ENCODE measurements around the gene CTNNA2. TPM values are rescaled to one million over a fixed set of nuclear protein-coding genes. Genes with fewer than 3 reads are reported as not detected.

CTNNA2 gene
- total and polyA plus RNA-seq, 12 donors = 0.09 to 0.57 (median 0.15) TPM; not detected in 9

DNA sequence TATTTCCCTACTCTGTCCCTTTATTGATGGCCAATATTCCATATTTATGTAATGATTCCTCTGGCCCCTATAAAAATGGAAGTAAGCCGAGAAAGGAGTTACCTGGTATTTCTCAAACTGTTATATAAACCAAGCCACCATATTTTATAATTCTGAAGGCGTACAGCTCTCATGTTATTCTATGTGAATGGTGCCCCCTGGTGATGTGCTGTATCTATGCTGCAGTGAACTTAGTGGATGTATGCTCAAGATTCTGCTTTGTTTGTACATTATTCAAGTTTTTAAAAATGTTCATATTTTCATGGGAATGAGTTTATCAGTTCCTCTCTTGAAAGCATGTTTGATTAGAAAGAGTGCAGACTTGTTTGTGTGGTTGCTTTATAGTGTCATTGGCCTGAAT lies 986.2 kb downstream of the CTNNA2 start:
- ATAC-seq (peak in 6 of 8 donors; percentile 57 to 76 (median 68)), DNase-seq (peak in 1 of 2 donors; percentile 51)
- no peaks in the 10 kb centered on the region for H3K4me1 ChIP-seq

DNA sequence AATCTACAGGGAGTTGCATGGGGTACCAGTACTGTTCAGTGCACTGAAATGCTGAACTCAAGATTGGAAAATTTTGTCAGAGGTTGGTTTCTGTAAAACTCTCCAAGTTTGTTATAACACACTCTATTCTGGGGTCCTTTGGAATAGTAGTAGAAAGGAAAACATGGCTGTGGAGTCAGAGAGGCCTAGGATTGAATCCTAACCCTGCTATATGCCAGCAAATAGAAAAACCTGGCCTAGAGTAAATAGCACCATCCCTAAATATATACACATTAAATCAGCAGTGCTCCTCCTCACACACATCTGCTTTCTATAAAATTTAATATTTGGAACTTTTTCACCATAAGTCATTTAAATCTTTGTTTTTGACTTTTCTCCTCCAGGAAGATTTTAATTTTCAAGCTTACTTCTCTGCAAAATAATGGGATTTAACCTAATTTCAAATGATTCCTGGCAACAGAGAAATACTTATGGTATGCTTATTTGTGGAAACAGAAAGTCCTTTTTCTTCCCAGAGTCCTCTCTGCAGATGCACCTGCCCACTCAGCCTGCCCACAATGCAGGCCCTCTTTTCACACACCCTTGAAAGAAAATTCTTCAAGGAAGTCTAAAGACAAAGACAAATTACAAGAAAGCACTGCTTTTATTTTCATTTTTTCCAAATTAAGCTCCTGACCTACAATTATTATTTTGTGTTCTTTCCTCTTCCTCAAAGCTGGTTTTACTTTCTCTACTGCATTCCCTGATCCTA lies 989.2 kb downstream of the CTNNA2 start:
- no peaks in the 10 kb centered on the region for H3K4me1 ChIP-seq
- no peak overlapping the region for H3K4me3 ChIP-seq
- no peaks in the 10 kb centered on the region for H3K9me3 ChIP-seq
- H3K27me3 ChIP-seq = no peaks in the 10 kb centered on the region
- intact Hi-C loops (cut with DNase I) = loop anchor here in 3 of 10 donors (2.0 to 5.0 kb wide), 2 partner anchors 175 to 430 kb away; no protein-coding TSS in a partner anchor
- ATAC-seq (no peak), DNase-seq (no peak)
- H3K36me3 ChIP-seq = no peaks in the 10 kb centered on the region
- no peak overlapping the region for H3K27ac ChIP-seq
- TF ChIP-seq, protein P1, sequence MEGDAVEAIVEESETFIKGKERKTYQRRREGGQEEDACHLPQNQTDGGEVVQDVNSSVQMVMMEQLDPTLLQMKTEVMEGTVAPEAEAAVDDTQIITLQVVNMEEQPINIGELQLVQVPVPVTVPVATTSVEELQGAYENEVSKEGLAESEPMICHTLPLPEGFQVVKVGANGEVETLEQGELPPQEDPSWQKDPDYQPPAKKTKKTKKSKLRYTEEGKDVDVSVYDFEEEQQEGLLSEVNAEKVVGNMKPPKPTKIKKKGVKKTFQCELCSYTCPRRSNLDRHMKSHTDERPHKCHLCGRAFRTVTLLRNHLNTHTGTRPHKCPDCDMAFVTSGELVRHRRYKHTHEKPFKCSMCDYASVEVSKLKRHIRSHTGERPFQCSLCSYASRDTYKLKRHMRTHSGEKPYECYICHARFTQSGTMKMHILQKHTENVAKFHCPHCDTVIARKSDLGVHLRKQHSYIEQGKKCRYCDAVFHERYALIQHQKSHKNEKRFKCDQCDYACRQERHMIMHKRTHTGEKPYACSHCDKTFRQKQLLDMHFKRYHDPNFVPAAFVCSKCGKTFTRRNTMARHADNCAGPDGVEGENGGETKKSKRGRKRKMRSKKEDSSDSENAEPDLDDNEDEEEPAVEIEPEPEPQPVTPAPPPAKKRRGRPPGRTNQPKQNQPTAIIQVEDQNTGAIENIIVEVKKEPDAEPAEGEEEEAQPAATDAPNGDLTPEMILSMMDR (IDR thresholded peaks at IDR 0.05) = no peak

More for the DNA sequence above, 986.2 kb downstream of the CTNNA2 start:
- Histone ChIP-seq H3K27ac (no peak overlapping the region), H3K9me3 (no peaks in the 10 kb centered on the region), H3K36me3 (no peaks in the 10 kb centered on the region), H3K27me3 (no peaks in the 10 kb centered on the region), H3K4me3 (no peak overlapping the region)
- 18 to 20% methylated on average over 2 of the region's 2 CpGs for WGBS, 2 donors
- TF ChIP-seq, protein P1 (IDR thresholded peaks at IDR 0.05) = peak; percentile 33 to 83 (median 68)
- intact Hi-C loops (cut with DNase I) = loop anchor here (1.0 to 10.0 kb wide), 7 partner anchors 167 to 564 kb away; no protein-coding TSS in a partner anchor

DNA sequence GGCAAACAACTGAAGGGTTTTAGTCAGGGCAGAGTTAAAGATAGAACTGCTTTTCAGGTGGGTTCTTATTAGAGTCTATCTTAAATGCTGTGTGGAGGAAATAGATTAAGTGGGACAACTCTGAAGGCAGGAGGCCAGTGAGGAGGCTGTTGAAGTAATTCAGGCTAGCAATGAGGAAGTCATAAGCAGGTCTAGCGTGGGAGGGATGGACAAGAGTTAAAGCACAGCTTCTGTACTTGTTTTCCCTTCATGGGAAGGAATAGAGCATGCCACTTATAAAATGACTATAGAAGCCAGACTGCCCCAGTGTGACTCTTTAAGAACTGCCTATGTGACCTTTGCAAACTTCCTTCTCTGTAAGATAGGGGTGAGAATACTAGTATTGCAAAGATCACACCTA lies 993.7 kb downstream of the CTNNA2 start:
- Histone ChIP-seq H3K27me3 (peaks cover 0 to 8% (median 0%) of the 10 kb centered on the region in 7 donors), H3K36me3 (no peaks in the 10 kb centered on the region), H3K4me1 (no peaks in the 10 kb centered on the region), H3K9me3 (no peaks in the 10 kb centered on the region), H3K27ac (no peak overlapping the region), H3K4me3 (no peak overlapping the region)
- TF ChIP-seq, protein P1 (IDR thresholded peaks at IDR 0.05) = no peak
- WGBS, 2 donors = 57 to 67% methylated on average over 1 of the region's 1 CpG
- ATAC-seq (no peak), DNase-seq (no peak)
- intact Hi-C loops (cut with DNase I) = no loop called here

DNA sequence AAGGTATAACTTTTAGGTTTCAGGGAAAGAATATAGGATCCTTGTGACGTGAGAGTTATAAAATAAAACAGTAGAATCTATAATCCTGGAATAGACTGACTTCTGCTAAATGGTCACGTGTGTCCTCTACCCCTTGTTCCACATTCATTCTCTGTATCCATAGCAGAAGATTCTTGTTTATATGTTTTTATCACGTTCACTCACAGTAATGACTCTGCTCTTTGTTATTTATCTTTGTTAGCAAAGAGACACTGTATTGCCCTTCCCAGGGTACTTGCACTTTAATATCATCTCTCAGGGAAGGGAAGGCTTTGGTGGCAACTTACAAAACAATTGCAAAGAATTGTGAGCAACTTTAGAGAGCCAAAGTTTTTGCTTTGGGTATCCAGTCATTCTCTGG lies 997.9 kb downstream of the CTNNA2 start:
- peaks cover 0 to 8% (median 0%) of the 10 kb centered on the region in 7 donors for H3K27me3 ChIP-seq
- H3K9me3 ChIP-seq = peaks cover 0 to 4% (median 0%) of the 10 kb centered on the region in 11 donors
- 57 to 60% methylated on average over 3 of the region's 3 CpGs for WGBS, 2 donors
- ATAC-seq (peak in 1 of 8 donors; percentile 81), DNase-seq (no peak)
- H3K27ac ChIP-seq = no peak overlapping the region
- TF ChIP-seq, protein P1 (IDR thresholded peaks at IDR 0.05) = no peak
- intact Hi-C loops (cut with DNase I) = no loop called here
- no peaks in the 10 kb centered on the region for H3K36me3 ChIP-seq
- H3K4me1 ChIP-seq = no peaks in the 10 kb centered on the region
- H3K4me3 ChIP-seq = no peak overlapping the region

Data from heart right ventricle (tissue), 16 donors.